ENCODE results near the gene MICAL3.

MICAL3 gene

DNA sequence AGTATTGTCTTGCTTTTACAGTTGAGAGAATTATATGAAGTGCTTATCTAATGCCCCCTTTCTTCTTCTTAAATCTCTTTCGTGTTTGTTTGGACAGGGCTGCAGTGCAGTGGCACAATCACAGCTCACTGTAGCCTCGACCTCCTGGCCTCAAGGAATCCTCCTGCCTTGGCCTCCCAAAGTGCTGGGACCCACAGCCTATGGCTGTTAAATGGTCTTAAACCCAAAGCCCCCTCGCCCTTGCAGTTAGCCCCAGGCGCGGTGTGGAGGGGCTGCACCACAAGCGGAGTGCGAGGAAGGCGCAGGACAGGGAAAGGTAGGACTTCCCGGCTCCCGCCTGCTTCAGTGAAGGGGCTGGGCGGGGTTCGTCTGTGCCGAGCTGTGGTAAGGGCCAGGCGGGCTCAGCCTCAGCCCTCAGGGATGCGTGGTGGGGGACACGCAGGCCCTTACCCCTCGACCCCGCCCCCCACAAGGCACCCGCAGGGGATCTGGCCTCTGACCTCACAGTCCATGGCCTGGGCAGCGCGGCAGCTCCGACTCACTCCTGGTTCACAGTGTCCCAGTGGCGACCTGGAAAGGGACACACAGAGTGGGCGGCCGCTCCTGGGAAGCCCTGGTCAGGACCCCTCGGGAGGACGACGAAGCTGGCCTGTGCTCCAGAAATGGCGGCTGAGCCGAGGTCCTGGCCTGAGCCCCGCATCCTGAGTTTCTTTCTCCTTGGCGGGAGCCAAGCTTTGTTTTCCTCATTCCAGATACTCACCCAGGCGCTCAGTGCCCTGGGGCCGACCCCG is 274.6 kb downstream of the MICAL3 start:
- DNase-seq (ENCODE audit: low read depth in 1 of 2, low spot score in 1 of 2), result no peak
- TF ChIP-seq POLR2AphosphoS5 (IDR thresholded peaks at IDR 0.05; ENCODE audit: low read depth) (no peak), SPI1 (IDR thresholded peaks at IDR 0.05; ENCODE audit: borderline replicate concordance, low read depth) (no peak), GABPA (IDR thresholded peaks at IDR 0.05; ENCODE audit: low read depth) (no peak)
- TF ChIP-seq, protein P1, sequence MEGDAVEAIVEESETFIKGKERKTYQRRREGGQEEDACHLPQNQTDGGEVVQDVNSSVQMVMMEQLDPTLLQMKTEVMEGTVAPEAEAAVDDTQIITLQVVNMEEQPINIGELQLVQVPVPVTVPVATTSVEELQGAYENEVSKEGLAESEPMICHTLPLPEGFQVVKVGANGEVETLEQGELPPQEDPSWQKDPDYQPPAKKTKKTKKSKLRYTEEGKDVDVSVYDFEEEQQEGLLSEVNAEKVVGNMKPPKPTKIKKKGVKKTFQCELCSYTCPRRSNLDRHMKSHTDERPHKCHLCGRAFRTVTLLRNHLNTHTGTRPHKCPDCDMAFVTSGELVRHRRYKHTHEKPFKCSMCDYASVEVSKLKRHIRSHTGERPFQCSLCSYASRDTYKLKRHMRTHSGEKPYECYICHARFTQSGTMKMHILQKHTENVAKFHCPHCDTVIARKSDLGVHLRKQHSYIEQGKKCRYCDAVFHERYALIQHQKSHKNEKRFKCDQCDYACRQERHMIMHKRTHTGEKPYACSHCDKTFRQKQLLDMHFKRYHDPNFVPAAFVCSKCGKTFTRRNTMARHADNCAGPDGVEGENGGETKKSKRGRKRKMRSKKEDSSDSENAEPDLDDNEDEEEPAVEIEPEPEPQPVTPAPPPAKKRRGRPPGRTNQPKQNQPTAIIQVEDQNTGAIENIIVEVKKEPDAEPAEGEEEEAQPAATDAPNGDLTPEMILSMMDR (IDR thresholded peaks at IDR 0.05; ENCODE audit: insufficient read depth, low read length), result no peak
- TF ChIP-seq, protein P2, sequence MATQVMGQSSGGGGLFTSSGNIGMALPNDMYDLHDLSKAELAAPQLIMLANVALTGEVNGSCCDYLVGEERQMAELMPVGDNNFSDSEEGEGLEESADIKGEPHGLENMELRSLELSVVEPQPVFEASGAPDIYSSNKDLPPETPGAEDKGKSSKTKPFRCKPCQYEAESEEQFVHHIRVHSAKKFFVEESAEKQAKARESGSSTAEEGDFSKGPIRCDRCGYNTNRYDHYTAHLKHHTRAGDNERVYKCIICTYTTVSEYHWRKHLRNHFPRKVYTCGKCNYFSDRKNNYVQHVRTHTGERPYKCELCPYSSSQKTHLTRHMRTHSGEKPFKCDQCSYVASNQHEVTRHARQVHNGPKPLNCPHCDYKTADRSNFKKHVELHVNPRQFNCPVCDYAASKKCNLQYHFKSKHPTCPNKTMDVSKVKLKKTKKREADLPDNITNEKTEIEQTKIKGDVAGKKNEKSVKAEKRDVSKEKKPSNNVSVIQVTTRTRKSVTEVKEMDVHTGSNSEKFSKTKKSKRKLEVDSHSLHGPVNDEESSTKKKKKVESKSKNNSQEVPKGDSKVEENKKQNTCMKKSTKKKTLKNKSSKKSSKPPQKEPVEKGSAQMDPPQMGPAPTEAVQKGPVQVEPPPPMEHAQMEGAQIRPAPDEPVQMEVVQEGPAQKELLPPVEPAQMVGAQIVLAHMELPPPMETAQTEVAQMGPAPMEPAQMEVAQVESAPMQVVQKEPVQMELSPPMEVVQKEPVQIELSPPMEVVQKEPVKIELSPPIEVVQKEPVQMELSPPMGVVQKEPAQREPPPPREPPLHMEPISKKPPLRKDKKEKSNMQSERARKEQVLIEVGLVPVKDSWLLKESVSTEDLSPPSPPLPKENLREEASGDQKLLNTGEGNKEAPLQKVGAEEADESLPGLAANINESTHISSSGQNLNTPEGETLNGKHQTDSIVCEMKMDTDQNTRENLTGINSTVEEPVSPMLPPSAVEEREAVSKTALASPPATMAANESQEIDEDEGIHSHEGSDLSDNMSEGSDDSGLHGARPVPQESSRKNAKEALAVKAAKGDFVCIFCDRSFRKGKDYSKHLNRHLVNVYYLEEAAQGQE (IDR thresholded peaks at IDR 0.05; ENCODE audit: insufficient replicate concordance, low read depth), result no peak
- no peak overlapping the region for H3K27ac ChIP-seq (replicated peaks)
- no peaks in the 10 kb centered on the region for H3K27me3 ChIP-seq (ENCODE audit: insufficient read depth, poor library complexity, severe bottlenecking)
- no peak overlapping the region for H3K4me3 ChIP-seq (replicated peaks; ENCODE audit: insufficient read depth, low read length)

DNA sequence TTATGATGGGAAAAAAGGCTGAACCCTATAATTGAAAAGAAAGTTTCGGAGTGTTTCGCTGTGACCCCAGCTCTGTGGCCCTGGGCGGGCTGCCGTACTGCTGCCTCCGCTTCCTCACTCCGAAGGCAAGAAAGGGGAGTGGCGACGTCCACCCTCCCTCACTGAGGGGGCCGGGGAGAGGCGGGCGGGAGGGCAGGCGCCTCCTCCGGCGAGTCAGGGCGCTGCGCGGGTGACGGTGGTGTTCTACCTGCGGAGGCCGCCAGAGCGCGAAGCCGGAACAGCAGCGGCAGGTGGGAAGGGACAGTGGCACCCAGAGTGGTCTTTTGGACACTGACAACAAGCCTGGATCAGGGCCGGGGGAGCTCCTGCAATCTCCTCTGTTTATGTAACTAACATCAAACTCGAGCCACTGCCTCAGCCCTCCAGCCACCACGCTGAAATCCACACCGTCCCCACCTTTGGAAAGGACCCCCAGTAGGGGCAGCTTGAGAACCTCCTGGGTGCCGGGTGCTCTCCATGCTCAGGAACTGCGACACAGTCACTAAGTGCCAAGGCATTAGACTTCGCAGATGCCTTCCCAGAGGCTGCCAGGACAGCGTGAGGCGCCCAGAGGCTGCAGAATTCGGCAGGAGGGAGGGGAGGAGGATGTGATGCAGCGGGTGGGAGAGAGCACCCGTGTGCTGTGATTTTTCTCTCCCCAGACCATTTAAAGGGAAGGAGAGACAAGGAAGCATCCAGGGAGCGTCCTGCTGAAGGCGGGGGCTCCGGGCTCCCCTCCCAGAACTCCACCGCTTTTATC is 275.6 kb downstream of the MICAL3 start:
- DNase-seq (ENCODE audit: low read depth in 1 of 2, low spot score in 1 of 2), result no peak
- no peak for TF ChIP-seq GABPA (IDR thresholded peaks at IDR 0.05; ENCODE audit: low read depth)
- no peak for TF ChIP-seq POLR2AphosphoS5 (IDR thresholded peaks at IDR 0.05; ENCODE audit: low read depth)
- no peak for TF ChIP-seq SPI1 (IDR thresholded peaks at IDR 0.05; ENCODE audit: borderline replicate concordance, low read depth)
- TF ChIP-seq, protein P2 (IDR thresholded peaks at IDR 0.05; ENCODE audit: insufficient replicate concordance, low read depth), result no peak
- TF ChIP-seq, protein P1 (IDR thresholded peaks at IDR 0.05; ENCODE audit: insufficient read depth, low read length), result no peak
- no peak overlapping the region for H3K4me3 ChIP-seq (replicated peaks; ENCODE audit: insufficient read depth, low read length)
- no peak overlapping the region for H3K27ac ChIP-seq (replicated peaks)
- H3K27me3 ChIP-seq (ENCODE audit: insufficient read depth, poor library complexity, severe bottlenecking), result no peaks in the 10 kb centered on the region

DNA sequence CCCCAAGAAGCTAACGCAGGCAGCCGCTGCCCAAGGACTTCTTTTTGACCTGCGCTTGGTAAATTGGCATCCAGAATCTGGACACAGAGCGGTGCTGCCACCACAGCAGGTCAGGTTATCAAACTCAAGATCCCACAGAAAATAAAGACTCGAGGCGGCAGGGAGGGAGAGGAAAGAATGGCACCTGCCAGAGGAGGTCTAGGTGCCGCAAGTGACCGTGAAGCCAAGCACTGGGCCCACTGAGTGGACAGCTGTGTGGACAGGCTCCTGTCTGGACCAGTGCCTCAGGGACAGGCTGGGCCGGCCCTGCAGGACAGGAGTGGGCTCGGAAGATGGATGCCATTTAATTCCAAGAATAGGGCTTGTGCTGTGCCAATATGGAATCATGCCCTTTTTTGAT is 277.4 kb downstream of the MICAL3 start:
- Histone ChIP-seq H3K27ac (replicated peaks) (no peak overlapping the region), H3K4me3 (replicated peaks; ENCODE audit: insufficient read depth, low read length) (no peak overlapping the region), H3K27me3 (ENCODE audit: insufficient read depth, poor library complexity, severe bottlenecking) (no peaks in the 10 kb centered on the region)
- no peak for DNase-seq (ENCODE audit: low read depth in 1 of 2, low spot score in 1 of 2)
- TF ChIP-seq, protein P1 (IDR thresholded peaks at IDR 0.05; ENCODE audit: insufficient read depth, low read length), result no peak
- no peak for TF ChIP-seq GABPA (IDR thresholded peaks at IDR 0.05; ENCODE audit: low read depth)
- TF ChIP-seq SPI1 (IDR thresholded peaks at IDR 0.05; ENCODE audit: borderline replicate concordance, low read depth), result no peak
- TF ChIP-seq, protein P2 (IDR thresholded peaks at IDR 0.05; ENCODE audit: insufficient replicate concordance, low read depth), result no peak
- TF ChIP-seq POLR2AphosphoS5 (IDR thresholded peaks at IDR 0.05; ENCODE audit: low read depth), result no peak
